C4-2B (cell line): ENCODE results near the gene ANGPT4.

Source experiments
- ZFX ChIP-seq: fragments of 450-650 bp; IDR thresholded peaks from 2 replicates; pipeline ENCODE4 v1.6.1; 2017
- TF ChIP-seq, protein P1 (sequence below): fragments of 450-650 bp; conservative IDR thresholded peaks from 2 replicates; pipeline ENCODE4 v1.5.1; 2017; ENCODE audit warnings: mild to moderate bottlenecking

DNA sequence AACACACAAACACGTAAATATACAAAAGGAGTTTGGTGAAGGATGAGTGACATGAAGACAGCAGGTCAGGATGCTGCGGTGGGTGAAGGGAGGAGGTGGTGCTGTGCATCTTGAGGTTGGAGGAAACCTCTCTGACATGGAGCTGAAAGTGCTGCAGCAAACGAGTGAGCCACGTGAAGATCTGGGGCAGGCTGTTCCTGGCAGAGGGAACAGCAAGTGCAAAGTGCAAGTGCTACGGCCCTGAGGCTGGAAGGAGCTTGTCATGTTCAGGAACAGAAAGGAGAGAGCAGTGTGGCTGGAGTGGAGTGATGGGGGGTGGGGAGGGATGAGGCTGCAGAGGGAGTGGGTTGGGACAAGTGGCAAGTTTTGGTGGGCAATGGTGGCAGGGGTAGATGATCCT, 24.8 kb upstream of the ANGPT4 start:
- TF ChIP-seq, protein P1, sequence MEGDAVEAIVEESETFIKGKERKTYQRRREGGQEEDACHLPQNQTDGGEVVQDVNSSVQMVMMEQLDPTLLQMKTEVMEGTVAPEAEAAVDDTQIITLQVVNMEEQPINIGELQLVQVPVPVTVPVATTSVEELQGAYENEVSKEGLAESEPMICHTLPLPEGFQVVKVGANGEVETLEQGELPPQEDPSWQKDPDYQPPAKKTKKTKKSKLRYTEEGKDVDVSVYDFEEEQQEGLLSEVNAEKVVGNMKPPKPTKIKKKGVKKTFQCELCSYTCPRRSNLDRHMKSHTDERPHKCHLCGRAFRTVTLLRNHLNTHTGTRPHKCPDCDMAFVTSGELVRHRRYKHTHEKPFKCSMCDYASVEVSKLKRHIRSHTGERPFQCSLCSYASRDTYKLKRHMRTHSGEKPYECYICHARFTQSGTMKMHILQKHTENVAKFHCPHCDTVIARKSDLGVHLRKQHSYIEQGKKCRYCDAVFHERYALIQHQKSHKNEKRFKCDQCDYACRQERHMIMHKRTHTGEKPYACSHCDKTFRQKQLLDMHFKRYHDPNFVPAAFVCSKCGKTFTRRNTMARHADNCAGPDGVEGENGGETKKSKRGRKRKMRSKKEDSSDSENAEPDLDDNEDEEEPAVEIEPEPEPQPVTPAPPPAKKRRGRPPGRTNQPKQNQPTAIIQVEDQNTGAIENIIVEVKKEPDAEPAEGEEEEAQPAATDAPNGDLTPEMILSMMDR: no peak
- TF ChIP-seq ZFX: no peak
